Activated T-helper 17 cell treated with anti-CD3 and anti-CD28 coated beads, Interleukin-2, amount 50 U/mL, for 72 hours (primary cell): Measurements from ENCODE around the gene ENOX1. TPM values are rescaled to one million over a fixed set of nuclear protein-coding genes. Genes with fewer than 3 reads are reported as not detected.

Experiments used
- ATAC-seq: fragments of 150-1000 bp; cut with Tn5 transposase; replicated peaks from 2 replicates; pipeline ENCODE4 v1.10.0; 2021; ENCODE audit warnings: mild to moderate bottlenecking, moderate library complexity
- H3K27ac Mint-ChIP-seq: one replicate; pipeline ENCODE4 v1.8.0; 2022; ENCODE audit warnings: mixed read lengths
- H3K27me3 Mint-ChIP-seq: one replicate; pipeline ENCODE4 v1.8.0; 2022; ENCODE audit warnings: mixed read lengths
- H3K36me3 Mint-ChIP-seq: one replicate; pipeline ENCODE4 v1.8.0; 2022; ENCODE audit warnings: low read depth, mild to moderate bottlenecking, mixed read lengths
- H3K4me1 Mint-ChIP-seq: one replicate; pipeline ENCODE4 v1.8.0; 2022; ENCODE audit warnings: mixed read lengths
- H3K4me3 Mint-ChIP-seq: one replicate; pipeline ENCODE4 v1.8.0; 2022; ENCODE audit warnings: mild to moderate bottlenecking, mixed read lengths
- H3K9me3 Mint-ChIP-seq: one replicate; pipeline ENCODE4 v1.8.0; 2022; ENCODE audit warnings: mixed read lengths
- total RNA-seq, 2 donors: library from RNA; stranded (reverse); gene quantifications; one replicate each; pipeline ENCODE4 v1.2.3, GENCODE V29; 2022

Gene ENOX1
- total RNA-seq, 2 donors from 2014 or later = 1.7 TPM; not detected in 1

DNA sequence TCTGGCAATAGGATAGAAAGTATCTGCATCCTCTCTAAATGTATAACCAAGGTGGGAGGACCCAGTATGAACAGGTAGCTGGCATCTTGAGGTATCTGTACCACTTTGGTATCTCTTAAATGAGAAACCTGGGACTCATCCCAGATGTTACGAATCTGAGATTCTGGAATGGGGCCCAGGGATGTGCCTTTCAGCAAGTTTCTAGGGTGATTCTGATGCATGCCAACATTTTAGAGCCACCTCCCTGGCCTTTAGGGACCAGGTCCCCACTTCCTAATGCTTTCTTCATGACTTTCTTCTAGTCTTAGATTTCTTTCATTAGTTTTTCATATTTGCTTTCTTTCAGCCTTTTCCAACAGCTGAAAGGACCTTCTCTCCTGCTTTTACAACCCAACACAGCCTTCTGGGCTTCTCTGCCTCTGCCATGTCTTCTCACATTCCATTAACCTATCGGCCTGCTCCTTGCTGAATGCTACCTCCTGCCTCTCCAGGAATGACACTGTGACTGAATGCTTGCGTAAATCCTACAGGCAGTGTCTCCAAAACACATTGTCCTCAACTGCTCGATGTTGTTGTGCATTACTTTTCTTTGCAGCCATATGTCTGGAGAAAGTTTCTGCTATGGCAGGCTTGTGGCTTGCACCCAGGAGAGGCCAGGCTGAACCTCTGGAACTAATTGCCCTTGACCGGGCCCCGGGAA lies 479.4 kb downstream of the ENOX1 start:
- no peak for ATAC-seq
- H3K4me3 Mint-ChIP-seq = no peak overlapping the region
- no peaks in the 10 kb centered on the region for H3K4me1 Mint-ChIP-seq
- no peaks in the 10 kb centered on the region for H3K36me3 Mint-ChIP-seq
- H3K27ac Mint-ChIP-seq = no peak overlapping the region
- H3K9me3 Mint-ChIP-seq = no peaks in the 10 kb centered on the region
- peaks cover 42% of the 10 kb centered on the region for H3K27me3 Mint-ChIP-seq

DNA sequence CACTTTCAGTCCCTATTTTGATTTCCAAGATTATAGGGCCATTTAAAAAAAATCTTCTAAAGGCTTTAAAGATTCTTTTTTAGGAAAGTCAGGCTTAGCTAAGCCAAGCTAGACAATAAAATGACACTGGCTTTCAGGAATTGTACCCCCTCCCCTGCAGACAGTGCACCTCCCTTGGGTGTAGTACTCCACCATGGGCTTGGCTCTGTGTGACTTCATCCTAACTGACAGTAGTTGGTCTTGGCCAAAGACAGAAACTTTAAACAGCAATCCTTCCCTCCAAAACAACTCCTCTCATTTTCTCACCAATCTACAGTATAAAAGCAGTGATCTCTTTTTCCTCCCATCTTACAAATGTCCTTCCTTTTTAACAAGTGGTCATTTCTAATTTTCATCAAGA lies 480.4 kb downstream of the ENOX1 start:
- Mint-ChIP-seq H3K4me1 (no peaks in the 10 kb centered on the region), H3K27me3 (peaks cover 32% of the 10 kb centered on the region), H3K36me3 (no peaks in the 10 kb centered on the region), H3K4me3 (no peak overlapping the region), H3K27ac (no peak overlapping the region), H3K9me3 (no peaks in the 10 kb centered on the region)
- no peak for ATAC-seq

DNA sequence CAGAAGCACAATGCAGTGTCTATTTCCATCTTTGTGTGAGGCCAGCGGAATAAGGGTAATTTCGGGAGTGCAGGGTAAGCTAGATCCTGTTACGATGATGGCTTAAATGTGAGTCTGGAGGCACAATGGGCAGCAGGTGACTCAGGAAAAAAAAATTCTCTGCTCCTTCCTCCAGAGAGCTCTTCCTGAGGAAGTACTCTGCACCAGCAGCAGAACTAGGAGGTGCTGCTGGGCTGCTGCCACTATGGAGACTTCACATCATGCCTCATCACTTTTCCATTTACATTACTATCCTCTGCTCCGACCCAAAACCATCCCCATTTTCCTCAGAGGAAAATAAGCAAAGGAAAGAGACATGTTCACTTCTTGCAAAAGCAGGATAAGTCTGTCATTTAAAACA lies 481.4 kb downstream of the ENOX1 start:
- no peak overlapping the region for H3K4me3 Mint-ChIP-seq
- H3K9me3 Mint-ChIP-seq = no peaks in the 10 kb centered on the region
- no peaks in the 10 kb centered on the region for H3K36me3 Mint-ChIP-seq
- no peak overlapping the region for H3K27ac Mint-ChIP-seq
- no peak for ATAC-seq
- H3K4me1 Mint-ChIP-seq = no peaks in the 10 kb centered on the region
- peaks cover 29% of the 10 kb centered on the region for H3K27me3 Mint-ChIP-seq

DNA sequence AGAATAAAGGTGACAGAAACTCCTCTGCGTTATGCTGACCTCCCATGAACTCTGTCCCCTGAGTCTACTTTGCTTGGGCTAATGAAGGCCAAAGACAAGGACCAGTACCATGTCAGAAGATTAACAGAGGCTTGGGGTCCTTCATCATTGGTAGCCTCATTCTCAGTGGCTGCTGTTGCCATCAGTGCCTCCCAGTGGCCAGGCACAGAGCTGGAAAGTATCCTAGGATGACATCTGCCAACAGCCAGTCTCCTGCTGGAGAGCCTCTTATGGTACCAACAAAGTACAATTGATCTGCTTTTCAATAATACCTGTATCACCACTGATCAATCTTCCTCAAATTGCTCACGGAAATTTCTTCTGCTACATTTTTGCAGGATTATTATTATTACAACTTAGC lies 481.8 kb downstream of the ENOX1 start:
- H3K9me3 Mint-ChIP-seq = no peaks in the 10 kb centered on the region
- peaks cover 31% of the 10 kb centered on the region for H3K27me3 Mint-ChIP-seq
- H3K36me3 Mint-ChIP-seq = no peaks in the 10 kb centered on the region
- no peak overlapping the region for H3K27ac Mint-ChIP-seq
- H3K4me1 Mint-ChIP-seq = no peaks in the 10 kb centered on the region
- no peak for ATAC-seq
- no peak overlapping the region for H3K4me3 Mint-ChIP-seq

DNA sequence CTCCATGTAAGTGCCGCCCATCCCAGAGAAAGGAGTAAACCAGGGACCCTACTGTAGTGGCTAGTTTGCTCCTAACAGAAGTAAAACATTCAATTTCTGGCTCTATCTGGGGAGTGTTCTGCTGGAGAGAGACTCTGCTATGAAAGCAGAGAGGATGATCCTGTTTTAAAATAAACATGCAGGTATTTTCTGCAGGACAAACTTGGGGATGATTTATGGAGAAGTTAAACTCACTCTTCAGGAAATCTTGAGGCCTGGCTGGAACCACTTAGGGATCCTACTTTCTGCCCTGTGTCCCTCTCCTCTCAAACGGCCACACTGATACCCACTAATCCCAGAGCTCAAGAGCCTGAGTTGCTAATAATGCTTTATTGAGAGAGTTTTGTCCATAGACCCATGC lies 482.3 kb downstream of the ENOX1 start:
- no peak for ATAC-seq
- H3K27me3 Mint-ChIP-seq = peaks cover 33% of the 10 kb centered on the region
- H3K27ac Mint-ChIP-seq = no peak overlapping the region
- no peak overlapping the region for H3K4me3 Mint-ChIP-seq
- H3K36me3 Mint-ChIP-seq = no peaks in the 10 kb centered on the region
- H3K4me1 Mint-ChIP-seq = no peaks in the 10 kb centered on the region
- no peaks in the 10 kb centered on the region for H3K9me3 Mint-ChIP-seq

DNA sequence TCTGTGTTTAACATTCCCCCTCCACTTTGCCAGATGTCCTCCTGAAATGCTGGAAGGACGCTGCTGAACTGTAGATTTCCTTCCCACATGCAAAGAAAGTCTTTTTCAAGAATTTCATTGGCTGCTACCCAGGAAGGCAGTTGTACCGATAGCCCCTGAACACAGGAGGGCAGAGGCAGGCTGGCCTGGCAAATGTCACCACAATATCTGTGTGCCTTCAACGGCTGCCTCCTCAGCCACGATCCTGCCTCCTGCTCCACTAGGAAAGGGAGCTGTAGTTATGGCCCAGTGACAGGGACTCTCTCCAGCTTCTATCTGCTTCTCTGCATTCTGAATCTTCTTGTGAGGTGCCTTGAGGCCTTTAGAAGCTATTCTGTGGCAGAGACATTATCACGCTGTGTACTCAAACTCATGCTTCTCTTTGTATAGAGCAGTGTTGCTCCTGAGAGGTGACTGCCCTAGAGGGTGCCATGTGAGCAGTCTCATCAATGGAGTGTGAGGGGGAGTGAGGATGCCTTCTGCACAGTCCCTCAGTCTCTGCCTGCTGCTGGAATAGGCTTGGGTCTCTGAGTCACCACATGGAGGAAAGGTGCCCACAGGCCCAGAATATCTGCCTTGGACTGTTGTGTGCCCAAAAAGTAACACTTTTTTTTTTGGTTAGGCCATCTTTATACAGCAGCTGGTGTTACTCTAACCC lies 483.6 kb downstream of the ENOX1 start:
- H3K9me3 Mint-ChIP-seq = no peaks in the 10 kb centered on the region
- peaks cover 35% of the 10 kb centered on the region for H3K27me3 Mint-ChIP-seq
- no peaks in the 10 kb centered on the region for H3K36me3 Mint-ChIP-seq
- H3K4me3 Mint-ChIP-seq = no peak overlapping the region
- ATAC-seq = peak; percentile 26
- no peak overlapping the region for H3K27ac Mint-ChIP-seq
- no peaks in the 10 kb centered on the region for H3K4me1 Mint-ChIP-seq

DNA sequence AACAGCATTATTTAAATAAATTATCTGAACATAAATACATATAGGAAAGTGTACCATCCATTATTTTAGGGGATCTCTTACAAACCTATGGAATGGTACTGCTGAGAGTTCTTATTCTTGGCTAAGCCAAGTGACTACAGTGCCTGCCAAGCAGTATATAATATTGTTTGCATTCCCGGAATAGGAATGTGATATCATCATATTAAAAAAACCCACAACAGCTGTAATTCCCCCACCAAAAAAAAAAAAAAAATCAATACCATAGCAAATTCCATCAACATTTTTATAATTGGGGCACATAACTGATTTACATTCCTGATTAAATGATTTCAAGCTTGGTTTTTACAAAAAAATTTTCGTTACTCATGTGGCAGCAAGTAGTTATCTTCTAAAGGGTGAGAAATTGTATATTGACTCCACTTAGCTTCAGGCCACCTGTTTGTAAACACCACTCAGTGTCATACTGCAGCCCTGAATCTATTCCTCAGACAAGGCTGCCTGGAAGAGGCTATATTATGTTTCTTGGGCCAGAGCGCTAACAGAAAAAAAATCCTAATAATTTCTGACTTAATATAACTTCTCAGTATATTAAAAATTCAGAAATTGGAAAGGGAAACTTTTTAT lies 485.3 kb downstream of the ENOX1 start:
- no peak overlapping the region for H3K27ac Mint-ChIP-seq
- H3K4me3 Mint-ChIP-seq = no peak overlapping the region
- no peaks in the 10 kb centered on the region for H3K36me3 Mint-ChIP-seq
- H3K9me3 Mint-ChIP-seq = no peaks in the 10 kb centered on the region
- H3K4me1 Mint-ChIP-seq = no peaks in the 10 kb centered on the region
- peaks cover 27% of the 10 kb centered on the region for H3K27me3 Mint-ChIP-seq
- no peak for ATAC-seq

DNA sequence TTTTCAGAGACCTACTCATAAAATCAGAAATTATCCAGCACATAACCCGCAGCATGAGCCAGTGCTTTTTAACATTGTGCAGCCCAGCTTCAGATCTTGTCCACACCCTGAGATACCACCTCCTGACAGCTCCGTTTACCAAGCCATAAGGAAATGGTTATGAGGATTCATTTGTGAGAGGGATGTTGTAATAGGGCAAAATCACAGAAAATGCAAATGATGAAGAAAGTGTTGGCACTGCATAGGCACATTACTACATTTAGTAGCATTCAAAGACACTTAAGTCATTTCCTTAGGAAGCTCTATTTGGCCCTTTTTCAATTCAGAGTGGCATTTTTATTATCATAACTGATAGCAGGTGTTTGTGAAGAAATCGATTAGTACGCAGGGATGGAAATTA lies 485.9 kb downstream of the ENOX1 start:
- H3K27me3 Mint-ChIP-seq = peaks cover 28% of the 10 kb centered on the region

DNA sequence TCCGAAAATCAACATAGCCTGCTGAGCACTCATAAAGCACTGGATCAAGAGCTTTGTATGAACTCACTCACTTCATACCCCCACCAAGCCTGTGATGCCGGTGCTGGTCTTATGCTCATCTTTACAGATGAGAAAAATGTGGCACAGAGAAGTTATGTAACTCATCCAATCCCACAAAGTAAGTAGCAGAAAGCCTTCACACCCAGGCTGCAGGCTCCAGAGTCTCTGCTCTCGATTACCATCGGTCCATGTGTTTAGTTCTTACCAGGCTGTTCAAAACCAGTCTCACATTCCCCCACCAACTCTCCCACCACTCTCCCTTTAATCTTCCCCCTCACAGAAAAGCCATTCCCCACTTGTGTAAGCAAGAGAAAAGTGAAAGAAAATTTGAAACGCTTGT lies 487.4 kb downstream of the ENOX1 start:
- Mint-ChIP-seq H3K9me3 (no peaks in the 10 kb centered on the region), H3K27me3 (peaks cover 20% of the 10 kb centered on the region), H3K4me3 (no peak overlapping the region), H3K36me3 (no peaks in the 10 kb centered on the region), H3K4me1 (no peaks in the 10 kb centered on the region), H3K27ac (no peak overlapping the region)
- no peak for ATAC-seq

More for the DNA sequence above, 485.9 kb downstream of the ENOX1 start:
- no peaks in the 10 kb centered on the region for H3K9me3 Mint-ChIP-seq
- no peak overlapping the region for H3K27ac Mint-ChIP-seq
- no peak for ATAC-seq
- H3K4me3 Mint-ChIP-seq = no peak overlapping the region
- no peaks in the 10 kb centered on the region for H3K4me1 Mint-ChIP-seq
- no peaks in the 10 kb centered on the region for H3K36me3 Mint-ChIP-seq

DNA sequence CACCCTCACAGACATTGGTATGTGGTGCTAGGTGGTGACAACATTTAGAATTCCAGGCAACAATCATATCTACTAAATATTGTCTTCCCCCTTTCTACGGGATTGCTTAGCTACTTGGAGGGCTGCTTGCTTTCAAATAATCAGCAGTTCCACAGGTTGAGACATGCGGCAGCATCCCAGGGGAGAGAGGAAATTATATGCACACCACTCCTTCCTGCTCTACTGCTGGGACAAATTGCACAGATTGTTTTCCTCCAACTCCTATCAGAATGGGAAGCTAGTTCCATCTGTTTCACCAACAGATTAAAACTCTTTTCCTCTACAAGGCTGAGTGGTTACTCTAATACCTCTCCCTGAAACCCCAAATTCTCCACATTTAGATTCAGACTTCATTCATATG lies 488.0 kb downstream of the ENOX1 start:
- Mint-ChIP-seq H3K27me3 (peaks cover 20% of the 10 kb centered on the region), H3K9me3 (no peaks in the 10 kb centered on the region), H3K36me3 (no peaks in the 10 kb centered on the region), H3K27ac (no peak overlapping the region), H3K4me1 (no peaks in the 10 kb centered on the region), H3K4me3 (no peak overlapping the region)
- ATAC-seq = no peak

DNA sequence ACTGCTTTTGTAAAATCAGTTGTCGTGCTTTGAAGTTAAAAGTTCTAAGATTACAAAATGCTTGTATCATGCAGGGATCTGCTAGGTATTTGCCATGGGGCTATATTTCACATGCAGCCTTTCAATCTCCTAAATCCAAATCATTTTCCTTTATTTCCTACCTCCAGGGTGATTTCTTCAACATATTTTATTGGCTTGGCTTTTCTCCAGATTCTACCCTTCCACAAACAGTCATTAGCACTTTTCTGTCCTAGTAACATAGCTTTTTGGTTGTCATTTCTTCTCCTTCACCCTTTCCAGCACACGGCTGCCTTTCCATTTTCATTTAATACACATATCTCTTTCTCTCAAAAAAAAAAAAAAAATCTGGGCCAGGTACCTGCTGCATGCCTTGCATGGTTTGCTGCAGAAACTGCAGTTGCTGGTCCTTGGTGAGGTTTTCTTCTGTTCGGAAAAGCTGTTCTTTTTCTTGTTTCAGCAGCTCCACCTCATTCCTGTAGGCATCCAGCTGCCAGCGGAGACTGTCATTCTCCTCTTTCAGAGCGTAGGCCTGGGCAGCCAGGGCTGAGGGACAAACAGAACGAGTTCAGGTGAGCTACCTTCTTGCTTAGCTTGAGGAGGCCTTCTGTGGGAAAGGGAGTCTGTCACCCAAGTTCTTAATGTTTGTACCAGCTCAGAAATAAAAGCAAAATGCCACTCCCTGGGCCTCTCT lies 488.6 kb downstream of the ENOX1 start:
- Mint-ChIP-seq H3K27ac (no peak overlapping the region), H3K36me3 (no peaks in the 10 kb centered on the region), H3K9me3 (no peaks in the 10 kb centered on the region), H3K27me3 (peaks cover 20% of the 10 kb centered on the region), H3K4me1 (no peaks in the 10 kb centered on the region), H3K4me3 (no peak overlapping the region)
- ATAC-seq = no peak

DNA sequence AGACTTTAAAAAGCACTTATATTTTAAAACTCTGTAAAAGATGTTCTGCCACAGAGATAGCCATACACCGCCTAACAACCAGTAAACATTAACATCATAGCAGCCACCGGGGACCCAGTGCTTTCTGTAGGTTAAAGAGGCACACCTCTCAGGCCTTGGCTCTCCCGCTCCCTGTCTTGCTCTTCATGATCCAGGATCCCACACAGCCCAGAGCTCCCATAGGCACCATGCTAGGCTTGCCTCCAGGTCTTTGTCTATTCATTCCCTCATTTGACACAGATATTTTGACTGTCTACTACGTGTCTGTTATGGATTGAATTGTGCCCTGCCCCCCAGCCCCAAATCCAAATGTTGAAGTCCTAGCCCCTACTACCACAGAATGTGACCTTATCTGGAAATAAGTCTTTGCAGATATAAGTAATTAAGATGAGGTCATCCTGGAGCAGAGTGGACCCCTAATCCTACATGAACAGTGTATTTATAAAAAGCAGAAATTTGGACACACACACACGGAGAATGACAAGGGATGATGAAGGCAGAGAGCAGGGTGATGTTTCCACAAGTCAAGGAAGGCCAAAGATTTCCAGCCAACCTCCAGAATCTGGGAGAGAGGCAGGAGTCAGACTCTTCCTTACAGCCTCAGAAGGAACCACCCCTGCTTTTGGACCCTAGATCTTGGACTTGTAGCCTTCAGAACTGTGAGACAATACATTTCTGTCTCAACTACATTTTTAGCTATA lies 490.8 kb downstream of the ENOX1 start:
- Mint-ChIP-seq H3K9me3 (no peaks in the 10 kb centered on the region), H3K27ac (no peak overlapping the region), H3K36me3 (no peaks in the 10 kb centered on the region), H3K27me3 (peaks cover 20% of the 10 kb centered on the region), H3K4me3 (no peak overlapping the region), H3K4me1 (no peaks in the 10 kb centered on the region)
- ATAC-seq = no peak

DNA sequence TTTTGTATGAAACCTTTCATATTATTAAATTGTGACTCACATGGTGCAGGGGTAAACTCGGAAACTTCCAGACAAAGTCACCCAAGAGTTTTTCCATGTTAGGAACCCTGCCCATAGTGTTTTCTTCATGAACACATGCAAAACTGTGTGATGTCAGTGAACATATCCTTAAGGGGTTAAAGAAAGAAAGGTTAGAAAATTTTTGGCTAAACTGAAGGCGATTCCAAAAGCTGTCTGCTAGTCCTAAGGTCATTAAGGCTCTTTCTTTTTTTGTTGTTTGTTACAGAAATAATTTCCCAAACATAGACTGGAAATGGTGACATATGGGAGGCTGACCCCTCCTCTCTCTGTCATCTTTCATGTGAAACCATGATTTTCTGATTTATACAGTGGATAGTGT lies 491.5 kb downstream of the ENOX1 start:
- H3K4me3 Mint-ChIP-seq = no peak overlapping the region
- no peaks in the 10 kb centered on the region for H3K4me1 Mint-ChIP-seq
- ATAC-seq = no peak
- no peaks in the 10 kb centered on the region for H3K36me3 Mint-ChIP-seq
- no peak overlapping the region for H3K27ac Mint-ChIP-seq
- no peaks in the 10 kb centered on the region for H3K9me3 Mint-ChIP-seq
- peaks cover 17% of the 10 kb centered on the region for H3K27me3 Mint-ChIP-seq

DNA sequence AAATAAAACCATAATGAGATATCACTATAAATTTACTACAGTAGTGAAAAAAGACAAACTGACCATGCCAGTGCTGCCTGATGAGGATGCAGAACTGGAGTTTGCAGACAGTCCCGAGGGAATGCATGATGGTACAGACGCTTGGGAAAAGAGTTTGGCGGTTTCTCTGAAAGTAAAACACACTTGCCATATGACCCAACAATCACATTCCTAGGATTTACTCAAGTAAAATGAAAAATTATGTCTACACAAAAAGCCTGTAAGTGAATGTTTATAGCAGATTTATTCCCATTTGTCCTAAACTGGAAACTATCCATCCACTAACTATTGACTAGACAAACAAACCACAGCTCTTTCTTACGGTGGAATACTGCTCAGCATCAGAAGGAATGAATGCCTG lies 492.4 kb downstream of the ENOX1 start:
- Mint-ChIP-seq H3K27ac (no peak overlapping the region), H3K27me3 (peaks cover 13% of the 10 kb centered on the region), H3K9me3 (no peaks in the 10 kb centered on the region), H3K4me1 (no peaks in the 10 kb centered on the region), H3K36me3 (no peaks in the 10 kb centered on the region), H3K4me3 (no peak overlapping the region)
- no peak for ATAC-seq
